K562 (cell line): ENCODE data around the gene RNF114. TPM values are rescaled to one million over a fixed set of nuclear protein-coding genes. Genes with fewer than 3 reads are reported as not detected.
A peak's percentile ranks its signal among the peaks of the same experiment; 100 is the strongest.

Source experiments
- ATF4 ChIP-seq: fragments of 450-650 bp; formaldehyde crosslinking; IDR thresholded peaks from 2 replicates; pipeline ENCODE4 v1.4.0; 2022; ENCODE audit warnings: mild to moderate bottlenecking, moderate library complexity
- CCAR2 ChIP-seq: fragments of 200-400 bp; formaldehyde crosslinking; IDR thresholded peaks from 2 replicates; pipeline ENCODE4 v1.6.1; 2017; ENCODE audit warnings: mild to moderate bottlenecking, low read depth, low read length
- GMEB1 ChIP-seq: fragments of 250-450 bp; sonication (Bioruptor Pico); IDR thresholded peaks from 2 replicates; pipeline ENCODE4 v1.4.0; 2020; ENCODE audit warnings: mild to moderate bottlenecking
- NONO ChIP-seq, 2 experiments: fragments of 200-400 bp in 1 of 2; fragments of 450-650 bp in 1 of 2; formaldehyde crosslinking in 1 of 2; IDR thresholded peaks; 2 replicates each; pipeline ENCODE4 v1.6.1; 2017; ENCODE audit warnings: low read depth in 2 of 2, mild to moderate bottlenecking in 2 of 2, moderate library complexity in 2 of 2, low read length in 1 of 2
- PCBP1 ChIP-seq: fragments of 200-400 bp; formaldehyde crosslinking; IDR thresholded peaks from 2 replicates; pipeline ENCODE4 v1.6.1; 2018; ENCODE audit warnings: mild to moderate bottlenecking, low read depth, low read length; ENCODE audit not compliant: poor library complexity, severe bottlenecking
- POLR2G ChIP-seq: fragments of 200-400 bp; formaldehyde crosslinking; IDR thresholded peaks from 2 replicates; pipeline ENCODE4 v1.6.1; 2017; ENCODE audit warnings: low read depth, mild to moderate bottlenecking, antibody characterized with exemption, low read length, moderate library complexity
- TAF9B ChIP-seq: fragments of 450-650 bp; IDR thresholded peaks from 2 replicates; pipeline ENCODE4 v1.6.1; 2018; ENCODE audit warnings: mild to moderate bottlenecking; ENCODE audit not compliant: partially characterized antibody
- polyA plus RNA-seq, 8 experiments: library from polyadenylated mRNA; depleted of rRNA in 4 of 8; stranded (reverse) in 5 of 8; unstranded in 3 of 8; fragments of >200 nt; fragmentation: Nextera tagmentation in 2 of 8; fragmentation: Illumina TruSeq in 1 of 8; extraction: Ambion mirVana in 2 of 8; extraction: Trizol in 1 of 8; gene quantifications; 2 replicates each; pipeline versions ENCODE4 v1.2.1 to v1.2.3, GENCODE V29; 2011 to 2014; ENCODE audit warnings: inconsistent platforms in 1 of 8, missing spikeins in 1 of 8
- total RNA-seq, 7 experiments: library from RNA; depleted of rRNA in 6 of 7; stranded (reverse); fragments of >200 nt in 6 of 7; fragmentation: Illumina TruSeq in 2 of 7; extraction: Trizol in 2 of 7; gene quantifications; 2 replicates each; pipeline versions ENCODE4 v1.2.1 to v1.2.3, GENCODE V29; 2011 to 2021; ENCODE audit warnings: low replicate concordance in 1 of 7
- TF ChIP-seq, protein P1 (sequence below): IDR thresholded peaks from 2 replicates; pipeline ENCODE4 v1.6.1; 2012; ENCODE audit warnings: low read depth, low read length, improper control_type of control experiment, borderline replicate concordance
- TF ChIP-seq, protein P2 (sequence below): fragments of 450-650 bp; IDR thresholded peaks from 2 replicates; pipeline ENCODE4 v1.6.1; 2016; ENCODE audit warnings: mild to moderate bottlenecking, moderate library complexity

The RNF114 gene
- total and polyA plus RNA-seq, 9 of the 15 experiments (the other 6 are each of a cell fraction or from before 2014, with no cell fraction given): 38.6 to 111 (median 62.6) TPM

GRCh38 chr20:49983123-49983847, 47.1 kb downstream of the RNF114 start (continued):
- TF ChIP-seq, protein P1, sequence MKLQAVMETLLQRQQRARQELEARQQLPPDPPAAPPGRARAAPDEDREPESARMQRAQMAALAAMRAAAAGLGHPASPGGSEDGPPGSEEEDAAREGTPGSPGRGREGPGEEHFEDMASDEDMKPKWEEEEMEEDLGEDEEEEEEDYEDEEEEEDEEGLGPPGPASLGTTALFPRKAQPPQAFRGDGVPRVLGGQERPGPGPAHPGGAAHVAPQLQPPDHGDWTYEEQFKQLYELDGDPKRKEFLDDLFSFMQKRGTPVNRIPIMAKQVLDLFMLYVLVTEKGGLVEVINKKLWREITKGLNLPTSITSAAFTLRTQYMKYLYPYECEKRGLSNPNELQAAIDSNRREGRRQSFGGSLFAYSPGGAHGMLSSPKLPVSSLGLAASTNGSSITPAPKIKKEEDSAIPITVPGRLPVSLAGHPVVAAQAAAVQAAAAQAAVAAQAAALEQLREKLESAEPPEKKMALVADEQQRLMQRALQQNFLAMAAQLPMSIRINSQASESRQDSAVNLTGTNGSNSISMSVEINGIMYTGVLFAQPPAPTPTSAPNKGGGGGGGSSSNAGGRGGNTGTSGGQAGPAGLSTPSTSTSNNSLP: no peak
- TF ChIP-seq, protein P2, sequence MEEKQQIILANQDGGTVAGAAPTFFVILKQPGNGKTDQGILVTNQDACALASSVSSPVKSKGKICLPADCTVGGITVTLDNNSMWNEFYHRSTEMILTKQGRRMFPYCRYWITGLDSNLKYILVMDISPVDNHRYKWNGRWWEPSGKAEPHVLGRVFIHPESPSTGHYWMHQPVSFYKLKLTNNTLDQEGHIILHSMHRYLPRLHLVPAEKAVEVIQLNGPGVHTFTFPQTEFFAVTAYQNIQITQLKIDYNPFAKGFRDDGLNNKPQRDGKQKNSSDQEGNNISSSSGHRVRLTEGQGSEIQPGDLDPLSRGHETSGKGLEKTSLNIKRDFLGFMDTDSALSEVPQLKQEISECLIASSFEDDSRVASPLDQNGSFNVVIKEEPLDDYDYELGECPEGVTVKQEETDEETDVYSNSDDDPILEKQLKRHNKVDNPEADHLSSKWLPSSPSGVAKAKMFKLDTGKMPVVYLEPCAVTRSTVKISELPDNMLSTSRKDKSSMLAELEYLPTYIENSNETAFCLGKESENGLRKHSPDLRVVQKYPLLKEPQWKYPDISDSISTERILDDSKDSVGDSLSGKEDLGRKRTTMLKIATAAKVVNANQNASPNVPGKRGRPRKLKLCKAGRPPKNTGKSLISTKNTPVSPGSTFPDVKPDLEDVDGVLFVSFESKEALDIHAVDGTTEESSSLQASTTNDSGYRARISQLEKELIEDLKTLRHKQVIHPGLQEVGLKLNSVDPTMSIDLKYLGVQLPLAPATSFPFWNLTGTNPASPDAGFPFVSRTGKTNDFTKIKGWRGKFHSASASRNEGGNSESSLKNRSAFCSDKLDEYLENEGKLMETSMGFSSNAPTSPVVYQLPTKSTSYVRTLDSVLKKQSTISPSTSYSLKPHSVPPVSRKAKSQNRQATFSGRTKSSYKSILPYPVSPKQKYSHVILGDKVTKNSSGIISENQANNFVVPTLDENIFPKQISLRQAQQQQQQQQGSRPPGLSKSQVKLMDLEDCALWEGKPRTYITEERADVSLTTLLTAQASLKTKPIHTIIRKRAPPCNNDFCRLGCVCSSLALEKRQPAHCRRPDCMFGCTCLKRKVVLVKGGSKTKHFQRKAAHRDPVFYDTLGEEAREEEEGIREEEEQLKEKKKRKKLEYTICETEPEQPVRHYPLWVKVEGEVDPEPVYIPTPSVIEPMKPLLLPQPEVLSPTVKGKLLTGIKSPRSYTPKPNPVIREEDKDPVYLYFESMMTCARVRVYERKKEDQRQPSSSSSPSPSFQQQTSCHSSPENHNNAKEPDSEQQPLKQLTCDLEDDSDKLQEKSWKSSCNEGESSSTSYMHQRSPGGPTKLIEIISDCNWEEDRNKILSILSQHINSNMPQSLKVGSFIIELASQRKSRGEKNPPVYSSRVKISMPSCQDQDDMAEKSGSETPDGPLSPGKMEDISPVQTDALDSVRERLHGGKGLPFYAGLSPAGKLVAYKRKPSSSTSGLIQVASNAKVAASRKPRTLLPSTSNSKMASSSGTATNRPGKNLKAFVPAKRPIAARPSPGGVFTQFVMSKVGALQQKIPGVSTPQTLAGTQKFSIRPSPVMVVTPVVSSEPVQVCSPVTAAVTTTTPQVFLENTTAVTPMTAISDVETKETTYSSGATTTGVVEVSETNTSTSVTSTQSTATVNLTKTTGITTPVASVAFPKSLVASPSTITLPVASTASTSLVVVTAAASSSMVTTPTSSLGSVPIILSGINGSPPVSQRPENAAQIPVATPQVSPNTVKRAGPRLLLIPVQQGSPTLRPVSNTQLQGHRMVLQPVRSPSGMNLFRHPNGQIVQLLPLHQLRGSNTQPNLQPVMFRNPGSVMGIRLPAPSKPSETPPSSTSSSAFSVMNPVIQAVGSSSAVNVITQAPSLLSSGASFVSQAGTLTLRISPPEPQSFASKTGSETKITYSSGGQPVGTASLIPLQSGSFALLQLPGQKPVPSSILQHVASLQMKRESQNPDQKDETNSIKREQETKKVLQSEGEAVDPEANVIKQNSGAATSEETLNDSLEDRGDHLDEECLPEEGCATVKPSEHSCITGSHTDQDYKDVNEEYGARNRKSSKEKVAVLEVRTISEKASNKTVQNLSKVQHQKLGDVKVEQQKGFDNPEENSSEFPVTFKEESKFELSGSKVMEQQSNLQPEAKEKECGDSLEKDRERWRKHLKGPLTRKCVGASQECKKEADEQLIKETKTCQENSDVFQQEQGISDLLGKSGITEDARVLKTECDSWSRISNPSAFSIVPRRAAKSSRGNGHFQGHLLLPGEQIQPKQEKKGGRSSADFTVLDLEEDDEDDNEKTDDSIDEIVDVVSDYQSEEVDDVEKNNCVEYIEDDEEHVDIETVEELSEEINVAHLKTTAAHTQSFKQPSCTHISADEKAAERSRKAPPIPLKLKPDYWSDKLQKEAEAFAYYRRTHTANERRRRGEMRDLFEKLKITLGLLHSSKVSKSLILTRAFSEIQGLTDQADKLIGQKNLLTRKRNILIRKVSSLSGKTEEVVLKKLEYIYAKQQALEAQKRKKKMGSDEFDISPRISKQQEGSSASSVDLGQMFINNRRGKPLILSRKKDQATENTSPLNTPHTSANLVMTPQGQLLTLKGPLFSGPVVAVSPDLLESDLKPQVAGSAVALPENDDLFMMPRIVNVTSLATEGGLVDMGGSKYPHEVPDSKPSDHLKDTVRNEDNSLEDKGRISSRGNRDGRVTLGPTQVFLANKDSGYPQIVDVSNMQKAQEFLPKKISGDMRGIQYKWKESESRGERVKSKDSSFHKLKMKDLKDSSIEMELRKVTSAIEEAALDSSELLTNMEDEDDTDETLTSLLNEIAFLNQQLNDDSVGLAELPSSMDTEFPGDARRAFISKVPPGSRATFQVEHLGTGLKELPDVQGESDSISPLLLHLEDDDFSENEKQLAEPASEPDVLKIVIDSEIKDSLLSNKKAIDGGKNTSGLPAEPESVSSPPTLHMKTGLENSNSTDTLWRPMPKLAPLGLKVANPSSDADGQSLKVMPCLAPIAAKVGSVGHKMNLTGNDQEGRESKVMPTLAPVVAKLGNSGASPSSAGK: no peak
- TF ChIP-seq TAF9B (no peak), PCBP1 (no peak), POLR2G (peak; percentile 71; the same call in 1 of the 2 replicates), GMEB1 (CRISPR knock-in tag) (no peak), ATF4 (no peak), CCAR2 (no peak), NONO (IDR thresholded peaks at IDR 0.05; ENCODE audit: low read depth in 2 of 2, low read length in 1 of 2) (no peak)
